ENCODE results near the gene NXPE3. TPM values are rescaled to one million over a fixed set of nuclear protein-coding genes. Genes with fewer than 3 reads are reported as not detected.

The NXPE3 gene
- total RNA-seq, 1 experiment from 2014 or later = 15.9 TPM

GRCh38 chr3:101816215-101817149 lies 37.5 kb downstream of the NXPE3 start:
- Histone ChIP-seq H3K23ac (ENCODE audit: insufficient read length, low read depth, low read length) (no peak overlapping the region), H2BK15ac (ENCODE audit: low read depth, low read length) (no peak overlapping the region), H3K4ac (ENCODE audit: low read depth, low read length) (no peak overlapping the region), H3K14ac (ENCODE audit: insufficient read depth, low read length) (no peak overlapping the region), H3K9me3 (ENCODE audit: control insufficient read depth, low read depth, low read length) (no peaks in the 10 kb centered on the region), H4K5ac (ENCODE audit: insufficient read length, low read depth, low read length) (no peak overlapping the region), H2BK20ac (ENCODE audit: low read depth, low read length, poor library complexity, severe bottlenecking) (no peak overlapping the region), H3K18ac (ENCODE audit: insufficient read length, low read depth, low read length) (no peak overlapping the region), H2BK120ac (ENCODE audit: low read depth, low read length, poor library complexity, severe bottlenecking) (no peak overlapping the region), H4K91ac (ENCODE audit: insufficient read length, low read depth, low read length) (no peak overlapping the region), H3K27ac (ENCODE audit: insufficient read length, low read depth, low read length) (no peak overlapping the region), H3K79me1 (ENCODE audit: insufficient read depth, low read depth, low read length, poor library complexity, severe bottlenecking) (no peaks in the 10 kb centered on the region), H3K79me2 (ENCODE audit: insufficient read depth, low read length) (no peaks in the 10 kb centered on the region), H3K56ac (ENCODE audit: insufficient read length, low read depth, low read length) (no peak overlapping the region), H2AK5ac (ENCODE audit: insufficient read length, low read length) (no peak overlapping the region), H3T11ph (ENCODE audit: low read length) (no peak overlapping the region), H3K4me2 (ENCODE audit: insufficient read depth, insufficient read length, low read length) (no peak overlapping the region), H4K8ac (replicated peaks; ENCODE audit: insufficient read length, low read depth, low read length) (no peak overlapping the region), H2BK5ac (ENCODE audit: insufficient read length, low read length) (no peak overlapping the region), H3K9ac (ENCODE audit: extremely low read depth, insufficient read length, low read length) (no peak overlapping the region), H2AFZ (ENCODE audit: low read length) (no peak overlapping the region), H3K4me1 (ENCODE audit: insufficient read depth, low read length) (no peaks in the 10 kb centered on the region), H3K27me3 (ENCODE audit: insufficient read depth, low read length) (no peaks in the 10 kb centered on the region), H2BK12ac (ENCODE audit: insufficient read length, low read depth, low read length) (no peak overlapping the region), H3K23me2 (ENCODE audit: insufficient read length, low read depth, low read length, poor library complexity, severe bottlenecking) (no peaks in the 10 kb centered on the region), H4K20me1 (ENCODE audit: control insufficient read depth, insufficient read depth, insufficient read length) (no peaks in the 10 kb centered on the region)
- H3K9me3 Mint-ChIP-seq = no peaks in the 10 kb centered on the region
- TF ChIP-seq, protein P1, sequence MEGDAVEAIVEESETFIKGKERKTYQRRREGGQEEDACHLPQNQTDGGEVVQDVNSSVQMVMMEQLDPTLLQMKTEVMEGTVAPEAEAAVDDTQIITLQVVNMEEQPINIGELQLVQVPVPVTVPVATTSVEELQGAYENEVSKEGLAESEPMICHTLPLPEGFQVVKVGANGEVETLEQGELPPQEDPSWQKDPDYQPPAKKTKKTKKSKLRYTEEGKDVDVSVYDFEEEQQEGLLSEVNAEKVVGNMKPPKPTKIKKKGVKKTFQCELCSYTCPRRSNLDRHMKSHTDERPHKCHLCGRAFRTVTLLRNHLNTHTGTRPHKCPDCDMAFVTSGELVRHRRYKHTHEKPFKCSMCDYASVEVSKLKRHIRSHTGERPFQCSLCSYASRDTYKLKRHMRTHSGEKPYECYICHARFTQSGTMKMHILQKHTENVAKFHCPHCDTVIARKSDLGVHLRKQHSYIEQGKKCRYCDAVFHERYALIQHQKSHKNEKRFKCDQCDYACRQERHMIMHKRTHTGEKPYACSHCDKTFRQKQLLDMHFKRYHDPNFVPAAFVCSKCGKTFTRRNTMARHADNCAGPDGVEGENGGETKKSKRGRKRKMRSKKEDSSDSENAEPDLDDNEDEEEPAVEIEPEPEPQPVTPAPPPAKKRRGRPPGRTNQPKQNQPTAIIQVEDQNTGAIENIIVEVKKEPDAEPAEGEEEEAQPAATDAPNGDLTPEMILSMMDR (conservative IDR thresholded peaks at IDR 0.05) = no peak
- H3K36me3 Mint-ChIP-seq (ENCODE audit: insufficient read depth in 1 of 3, low read depth in 3 of 3) = peaks cover 0 to 11% (median 1%) of the 10 kb centered on the region in 3 experiments; a peak in 5 of 7 replicates
- no peak overlapping the region for H3K4me3 Mint-ChIP-seq
- no CpG with 5 or more reads among the region's 4 CpGs for WGBS (ENCODE audit: extremely low coverage, insufficient read length, low lambda C conversion rate)
- H3K27ac Mint-ChIP-seq = peak overlapping the region in 2 of 3 experiments; percentile 24 to 61; a peak in 2 of 7 replicates
- H3K27me3 Mint-ChIP-seq (ENCODE audit: low read depth) = no peaks in the 10 kb centered on the region
- DNase-seq = no peak
- peaks cover 0 to 3% of the 10 kb centered on the region in 2 experiments; a peak in 1 of 4 replicates for H3K4me1 Mint-ChIP-seq
